Uterus (tissue), 2 donors: ENCODE measurements around the gene IFNAR2.

Experiments used
- POLR2A ChIP-seq, 2 donors: fragments of 450-650 bp; IDR thresholded peaks; one replicate each; pipeline ENCODE4 v1.6.1; 2016; ENCODE audit warnings: antibody characterized with exemption in 2 of 2, mild to moderate bottlenecking in 1 of 2, moderate library complexity in 1 of 2
- TF ChIP-seq, protein P1 (sequence below), 4 experiments: fragments of 200-600 bp in 2 of 4; fragments of 450-650 bp in 2 of 4; sonication (generic) in 2 of 4; IDR thresholded peaks; one replicate each; pipeline ENCODE4 v1.5.1; 2016 to 2019; ENCODE audit warnings: antibody characterized with exemption in 4 of 4, mild to moderate bottlenecking in 2 of 4, moderate library complexity in 1 of 4

DNA sequence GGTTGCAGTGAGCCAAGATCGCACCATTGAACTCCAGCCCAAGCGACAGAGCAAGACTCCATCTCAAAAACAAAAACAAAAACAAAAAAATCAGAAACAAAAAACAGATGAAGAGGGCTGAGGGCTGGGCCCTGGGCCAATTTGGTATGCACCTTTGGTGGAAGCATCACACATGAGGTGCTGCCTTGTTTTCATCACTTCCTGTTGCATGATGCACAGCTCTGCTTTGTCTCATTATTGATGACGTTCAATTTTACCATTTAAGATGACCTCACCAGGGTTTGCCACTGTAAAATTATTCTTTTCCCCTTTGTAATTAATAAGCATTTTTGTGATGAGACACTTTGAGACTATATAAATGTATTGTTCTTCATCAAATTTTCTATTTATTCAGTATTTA is 9.8 kb upstream of the IFNAR2 start:
- TF ChIP-seq, protein P1, sequence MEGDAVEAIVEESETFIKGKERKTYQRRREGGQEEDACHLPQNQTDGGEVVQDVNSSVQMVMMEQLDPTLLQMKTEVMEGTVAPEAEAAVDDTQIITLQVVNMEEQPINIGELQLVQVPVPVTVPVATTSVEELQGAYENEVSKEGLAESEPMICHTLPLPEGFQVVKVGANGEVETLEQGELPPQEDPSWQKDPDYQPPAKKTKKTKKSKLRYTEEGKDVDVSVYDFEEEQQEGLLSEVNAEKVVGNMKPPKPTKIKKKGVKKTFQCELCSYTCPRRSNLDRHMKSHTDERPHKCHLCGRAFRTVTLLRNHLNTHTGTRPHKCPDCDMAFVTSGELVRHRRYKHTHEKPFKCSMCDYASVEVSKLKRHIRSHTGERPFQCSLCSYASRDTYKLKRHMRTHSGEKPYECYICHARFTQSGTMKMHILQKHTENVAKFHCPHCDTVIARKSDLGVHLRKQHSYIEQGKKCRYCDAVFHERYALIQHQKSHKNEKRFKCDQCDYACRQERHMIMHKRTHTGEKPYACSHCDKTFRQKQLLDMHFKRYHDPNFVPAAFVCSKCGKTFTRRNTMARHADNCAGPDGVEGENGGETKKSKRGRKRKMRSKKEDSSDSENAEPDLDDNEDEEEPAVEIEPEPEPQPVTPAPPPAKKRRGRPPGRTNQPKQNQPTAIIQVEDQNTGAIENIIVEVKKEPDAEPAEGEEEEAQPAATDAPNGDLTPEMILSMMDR (IDR thresholded peaks at IDR 0.05) = no peak
- TF ChIP-seq POLR2A (IDR thresholded peaks at IDR 0.05) = no peak
